ENCODE data around the gene TULP4. TPM values are rescaled to one million over a fixed set of nuclear protein-coding genes. Genes with fewer than 3 reads are reported as not detected.

Gene TULP4
- total and polyA plus RNA-seq, 2 of the 8 experiments (the other 6 are each of a cell fraction or from before 2014, with no cell fraction given) = 7.7 to 51.6 TPM

- Histone ChIP-seq H3K9ac (replicated peaks in 1 of 4; ENCODE audit: extremely low read depth in 1 of 4, low read depth in 3 of 4, low read length in 3 of 4) (no peak overlapping the region), H4K8ac (ENCODE audit: extremely low read depth, insufficient read depth, low read length) (no peak overlapping the region), H3K4ac (replicated peaks; ENCODE audit: insufficient read length, low read depth, low read length) (no peak overlapping the region), H3K14ac (ENCODE audit: insufficient read length) (no peak overlapping the region), H3K9me3 (ENCODE audit: insufficient read depth in 2 of 2, low read depth in 1 of 2, low read length in 1 of 2) (0 out of 4 replicates have a peak, but pooled peaks cover 6 to 11% of the 10 kb centered on the region in 2 experiments), H3K23ac (ENCODE audit: insufficient read length) (no peak overlapping the region), H3K79me1 (ENCODE audit: low read depth, low read length) (no peaks in the 10 kb centered on the region), H3K23me2 (ENCODE audit: low read depth, low read length) (no peaks in the 10 kb centered on the region), H3K36me3 (ENCODE audit: control insufficient read depth in 2 of 4, insufficient read depth in 4 of 4, low read length in 3 of 4) (peaks cover 0 to 15% (median 4%) of the 10 kb centered on the region in 4 experiments; a peak in 4 of 8 replicates), H3K18ac (ENCODE audit: extremely low read depth, low read length) (no peak overlapping the region), H4K91ac (replicated peaks; ENCODE audit: insufficient read length, low read length) (no peak overlapping the region), H2BK5ac (ENCODE audit: low read depth, low read length) (no peak overlapping the region), H2AK5ac (ENCODE audit: low read depth, low read length) (no peak overlapping the region), H3K79me2 (ENCODE audit: control insufficient read depth in 1 of 2, insufficient read depth in 2 of 2, low read length in 2 of 2) (peaks cover 0 to under 1% of the 10 kb centered on the region in 2 experiments; a peak in 1 of 4 replicates), H2AFZ (ENCODE audit: low read length) (no peak overlapping the region), H2BK15ac (ENCODE audit: low read length) (no peak overlapping the region), H2BK12ac (ENCODE audit: low read depth, low read length) (no peak overlapping the region), H3K27ac (ENCODE audit: low read depth, low read length) (no peak overlapping the region), H4K20me1 (replicated peaks in 1 of 2; ENCODE audit: control insufficient read depth in 1 of 2, insufficient read depth in 2 of 2, low read length in 2 of 2) (no peaks in the 10 kb centered on the region), H3K27me3 (replicated peaks in 1 of 4; ENCODE audit: control insufficient read depth in 3 of 4, extremely low read depth in 1 of 4, insufficient read depth in 3 of 4, low read length in 3 of 4) (no peaks in the 10 kb centered on the region), H2BK20ac (ENCODE audit: low read length) (no peak overlapping the region), H4K5ac (ENCODE audit: insufficient read length, low read depth, low read length) (no peak overlapping the region), H3K56ac (replicated peaks; ENCODE audit: insufficient read length, low read depth, low read length) (no peak overlapping the region), H3K4me2 (ENCODE audit: insufficient read depth in 1 of 2, low read depth in 2 of 2, low read length in 2 of 2) (no peak overlapping the region), H2BK120ac (replicated peaks; ENCODE audit: low read depth, low read length) (no peak overlapping the region), H3K4me1 (replicated peaks in 1 of 4; ENCODE audit: control insufficient read depth in 3 of 4, insufficient read depth in 4 of 4, low read length in 3 of 4) (no peaks in the 10 kb centered on the region), H3K4me3 (ENCODE audit: extremely low read depth in 1 of 4, insufficient read depth in 2 of 4, low read depth in 3 of 4, low read length in 4 of 4) (no peak overlapping the region)
- ChIA-PET CTCF (ENCODE audit: partially characterized antibody) (no interaction called here), POLR2A (ENCODE audit: partially characterized antibody) (no interaction called here)
- FAIRE-seq = no peak
- TF ChIP-seq TBP (IDR thresholded peaks at IDR 0.05; ENCODE audit: low read depth, low read length) (no peak), ASH2L (IDR thresholded peaks at IDR 0.05; ENCODE audit: low read length) (no peak), JUND (IDR thresholded peaks at IDR 0.05; ENCODE audit: low read length) (no peak), BRCA1 (IDR thresholded peaks at IDR 0.05; ENCODE audit: low read depth, low read length) (no peak), KDM1A (IDR thresholded peaks at IDR 0.05; ENCODE audit: borderline replicate concordance, low read length) (no peak), BCL11A (IDR thresholded peaks at IDR 0.05; ENCODE audit: low read depth in 2 of 2, low read length in 2 of 2) (no peak)
- 86% methylated on average over 1 of the region's 1 CpG; no CpG with 5 or more reads in 1 of the 2 experiments for WGBS, 2 experiments (ENCODE audit: extremely low coverage in 1 of 2, insufficient coverage in 1 of 2, insufficient read length in 1 of 2, insufficient replicate concordance in 2 of 2, low coverage in 1 of 2, low lambda C conversion rate in 2 of 2, missing lambda C conversion rate in 1 of 2)
- no peak for DNase-seq (ENCODE audit: low read depth in 1 of 2, low spot score in 2 of 2)
These were observed 19.1 kb upstream of the TULP4 start for GRCh38 chr6:158293122-158293521.
